Measurements from ENCODE around the gene PIEZO2. TPM values are rescaled to one million over a fixed set of nuclear protein-coding genes. Genes with fewer than 3 reads are reported as not detected.

PIEZO2 gene
- total RNA-seq, 1 experiment from 2014 or later, result 0.11 TPM

GRCh38 chr18:11052800-11053199 lies 96.6 kb downstream of the PIEZO2 start:
- TF ChIP-seq CTCF (IDR thresholded peaks at IDR 0.05; ENCODE audit: insufficient read depth in 1 of 2, low read depth in 1 of 2, low read length in 1 of 2, severe bottlenecking in 1 of 2, unreplicated experiment in 1 of 2), result no peak
- H3K4me1 ChIP-seq, result no peaks in the 10 kb centered on the region
- no peaks in the 10 kb centered on the region for H3K4me1 Mint-ChIP-seq (ENCODE audit: low read depth, unreplicated experiment)
- no peaks in the 10 kb centered on the region for H3K27me3 ChIP-seq (replicated peaks; ENCODE audit: control insufficient read depth, insufficient read depth, low read length)
- POLR2A ChIA-PET, result no interaction called here
- DNase-seq, result no peak
- no peaks in the 10 kb centered on the region for H3K36me3 Mint-ChIP-seq (ENCODE audit: insufficient read depth, unreplicated experiment)
- no peak overlapping the region for H3K4me3 Mint-ChIP-seq (ENCODE audit: unreplicated experiment)
- H3K9me3 Mint-ChIP-seq (ENCODE audit: unreplicated experiment), result no peaks in the 10 kb centered on the region
- no peaks in the 10 kb centered on the region for H3K27me3 Mint-ChIP-seq (ENCODE audit: insufficient read depth, unreplicated experiment)
- CTCF ChIA-PET, result no interaction called here
- H3K27ac Mint-ChIP-seq (ENCODE audit: unreplicated experiment), result no peak overlapping the region
- BruUV-seq (replicated peaks), result no TSS peak
- H3K9me3 ChIP-seq, result no peaks in the 10 kb centered on the region
- intact Hi-C loops (cut with micrococcal nuclease; ENCODE audit: unreplicated experiment), result no loop called here
- no peaks in the 10 kb centered on the region for H3K36me3 ChIP-seq (ENCODE audit: control insufficient read depth, insufficient read depth, low read length)
- no peak overlapping the region for H3K4me3 ChIP-seq (ENCODE audit: low read depth, low read length)

GRCh38 chr18:11051462-11051861 lies 97.9 kb downstream of the PIEZO2 start:
- H3K4me1 Mint-ChIP-seq (ENCODE audit: low read depth, unreplicated experiment), result no peaks in the 10 kb centered on the region
- H3K4me1 ChIP-seq, result no peaks in the 10 kb centered on the region; the same call in 1 of the 2 replicates
- no peak overlapping the region for H3K27ac Mint-ChIP-seq (ENCODE audit: unreplicated experiment)
- H3K4me3 ChIP-seq (ENCODE audit: low read depth, low read length), result no peak overlapping the region
- H3K27me3 ChIP-seq (replicated peaks; ENCODE audit: control insufficient read depth, insufficient read depth, low read length), result no peaks in the 10 kb centered on the region
- intact Hi-C loops (cut with micrococcal nuclease; ENCODE audit: unreplicated experiment), result no loop called here
- H3K9me3 Mint-ChIP-seq (ENCODE audit: unreplicated experiment), result no peaks in the 10 kb centered on the region
- TF ChIP-seq CTCF (IDR thresholded peaks at IDR 0.05; ENCODE audit: insufficient read depth in 1 of 2, low read depth in 1 of 2, low read length in 1 of 2, severe bottlenecking in 1 of 2, unreplicated experiment in 1 of 2), result no peak
- no TSS peak for BruUV-seq (replicated peaks)
- no peaks in the 10 kb centered on the region for H3K36me3 ChIP-seq (ENCODE audit: control insufficient read depth, insufficient read depth, low read length)
- ChIA-PET CTCF (no interaction called here), POLR2A (no interaction called here)
- H3K36me3 Mint-ChIP-seq (ENCODE audit: insufficient read depth, unreplicated experiment), result no peaks in the 10 kb centered on the region
- H3K9me3 ChIP-seq, result no peaks in the 10 kb centered on the region
- no peak overlapping the region for H3K4me3 Mint-ChIP-seq (ENCODE audit: unreplicated experiment)
- H3K27me3 Mint-ChIP-seq (ENCODE audit: insufficient read depth, unreplicated experiment), result no peaks in the 10 kb centered on the region
- no peak for DNase-seq

- no peaks in the 10 kb centered on the region for H3K4me1 Mint-ChIP-seq (ENCODE audit: low read depth, unreplicated experiment)
- no peaks in the 10 kb centered on the region for H3K9me3 ChIP-seq
- H3K4me1 ChIP-seq, result no peaks in the 10 kb centered on the region; the same call in 1 of the 2 replicates
- no peak overlapping the region for H3K27ac Mint-ChIP-seq (ENCODE audit: unreplicated experiment)
- no peak for TF ChIP-seq CTCF (IDR thresholded peaks at IDR 0.05; ENCODE audit: insufficient read depth in 1 of 2, low read depth in 1 of 2, low read length in 1 of 2, severe bottlenecking in 1 of 2, unreplicated experiment in 1 of 2)
- ChIA-PET CTCF (no interaction called here), POLR2A (no interaction called here)
- H3K27me3 ChIP-seq (replicated peaks; ENCODE audit: control insufficient read depth, insufficient read depth, low read length), result no peaks in the 10 kb centered on the region
- no peaks in the 10 kb centered on the region for H3K36me3 Mint-ChIP-seq (ENCODE audit: insufficient read depth, unreplicated experiment)
- H3K4me3 Mint-ChIP-seq (ENCODE audit: unreplicated experiment), result no peak overlapping the region
- intact Hi-C loops (cut with micrococcal nuclease; ENCODE audit: unreplicated experiment), result no loop called here
- H3K4me3 ChIP-seq (ENCODE audit: low read depth, low read length), result no peak overlapping the region
- H3K36me3 ChIP-seq (ENCODE audit: control insufficient read depth, insufficient read depth, low read length), result no peaks in the 10 kb centered on the region
- no peak for DNase-seq
- H3K9me3 Mint-ChIP-seq (ENCODE audit: unreplicated experiment), result no peaks in the 10 kb centered on the region
- no peaks in the 10 kb centered on the region for H3K27me3 Mint-ChIP-seq (ENCODE audit: insufficient read depth, unreplicated experiment)
- BruUV-seq (replicated peaks), result no TSS peak
Measured at GRCh38 chr18:11050966-11051365, 98.4 kb downstream of the PIEZO2 start.
